ENCODE data around the gene ERBIN. TPM values are rescaled to one million over a fixed set of nuclear protein-coding genes. Genes with fewer than 3 reads are reported as not detected.

Gene ERBIN
- total RNA-seq, 4 donors from 2014 or later, result 116 to 218 (median 152) TPM

DNA sequence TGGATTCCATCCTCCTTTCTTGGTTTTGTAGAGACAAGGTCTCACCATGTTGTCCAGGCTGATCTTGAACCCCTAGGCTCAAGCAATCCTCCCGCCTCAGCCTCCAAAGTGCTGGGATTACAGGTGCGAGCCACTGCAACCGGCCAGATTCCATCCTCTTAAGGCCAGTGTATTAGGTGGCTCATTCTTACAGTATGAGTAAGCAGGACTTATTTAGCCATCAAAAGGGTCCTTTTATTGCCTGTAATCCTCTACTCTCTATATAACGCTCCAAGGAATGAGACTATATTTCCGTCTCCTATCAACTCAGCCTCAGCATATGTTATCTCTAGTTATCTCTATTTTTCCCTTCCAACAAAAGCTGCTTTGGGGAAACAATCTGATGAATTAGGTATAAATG lies 3.0 kb upstream of the ERBIN start:
- peaks cover 0 to 1% (median 0%) of the 10 kb centered on the region in 4 donors for H3K4me1 ChIP-seq
- no peaks in the 10 kb centered on the region for H3K9me3 ChIP-seq
- no peak for DNase-seq
- no peaks in the 10 kb centered on the region for H3K27me3 ChIP-seq
- H3K27ac ChIP-seq, result no peak overlapping the region
- no peak overlapping the region for H3K4me3 ChIP-seq
- TF ChIP-seq, protein P1, sequence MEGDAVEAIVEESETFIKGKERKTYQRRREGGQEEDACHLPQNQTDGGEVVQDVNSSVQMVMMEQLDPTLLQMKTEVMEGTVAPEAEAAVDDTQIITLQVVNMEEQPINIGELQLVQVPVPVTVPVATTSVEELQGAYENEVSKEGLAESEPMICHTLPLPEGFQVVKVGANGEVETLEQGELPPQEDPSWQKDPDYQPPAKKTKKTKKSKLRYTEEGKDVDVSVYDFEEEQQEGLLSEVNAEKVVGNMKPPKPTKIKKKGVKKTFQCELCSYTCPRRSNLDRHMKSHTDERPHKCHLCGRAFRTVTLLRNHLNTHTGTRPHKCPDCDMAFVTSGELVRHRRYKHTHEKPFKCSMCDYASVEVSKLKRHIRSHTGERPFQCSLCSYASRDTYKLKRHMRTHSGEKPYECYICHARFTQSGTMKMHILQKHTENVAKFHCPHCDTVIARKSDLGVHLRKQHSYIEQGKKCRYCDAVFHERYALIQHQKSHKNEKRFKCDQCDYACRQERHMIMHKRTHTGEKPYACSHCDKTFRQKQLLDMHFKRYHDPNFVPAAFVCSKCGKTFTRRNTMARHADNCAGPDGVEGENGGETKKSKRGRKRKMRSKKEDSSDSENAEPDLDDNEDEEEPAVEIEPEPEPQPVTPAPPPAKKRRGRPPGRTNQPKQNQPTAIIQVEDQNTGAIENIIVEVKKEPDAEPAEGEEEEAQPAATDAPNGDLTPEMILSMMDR (IDR thresholded peaks at IDR 0.05), result no peak
- TF ChIP-seq POLR2A (IDR thresholded peaks at IDR 0.05), result no peak
- no peaks in the 10 kb centered on the region for H3K36me3 ChIP-seq

DNA sequence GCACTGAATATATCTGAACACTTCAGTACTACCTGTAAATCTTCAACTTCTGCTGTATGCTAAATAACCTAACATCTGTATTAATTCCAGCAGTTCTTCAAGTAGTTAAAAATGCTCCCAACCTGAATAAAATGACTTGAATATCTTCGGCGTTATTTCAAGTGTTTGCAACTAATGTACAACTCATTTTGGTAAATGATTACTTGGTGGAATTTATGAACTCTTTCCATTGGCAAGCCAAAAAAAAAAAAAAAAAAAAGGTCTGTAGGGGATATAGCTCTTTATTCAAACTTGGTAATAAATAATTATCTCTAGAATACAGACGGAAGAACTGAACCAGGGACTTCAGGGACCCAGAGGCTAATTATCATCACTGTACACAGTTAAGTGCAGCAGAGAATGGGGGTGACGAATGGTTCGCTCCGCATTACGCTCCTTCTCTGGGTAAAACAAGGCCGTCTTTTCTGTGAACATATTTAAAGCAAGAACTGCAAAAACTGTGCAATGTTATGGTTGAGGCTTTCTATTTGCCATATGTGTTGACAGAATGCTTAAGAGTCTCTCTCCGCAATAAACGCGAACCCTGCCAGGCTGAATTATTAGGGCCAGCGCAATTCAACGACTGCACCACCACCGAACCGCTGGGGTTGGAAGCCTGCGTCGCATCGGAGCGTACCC lies 1.9 kb upstream of the ERBIN start:
- DNase-seq, result peak in 1 of 3 donors; percentile 27
- no peak for TF ChIP-seq POLR2A (IDR thresholded peaks at IDR 0.05)
- TF ChIP-seq, protein P1 (IDR thresholded peaks at IDR 0.05), result no peak
- no peaks in the 10 kb centered on the region for H3K9me3 ChIP-seq
- H3K4me1 ChIP-seq, result peaks cover 0 to 12% (median 2%) of the 10 kb centered on the region in 4 donors
- no peaks in the 10 kb centered on the region for H3K36me3 ChIP-seq
- H3K27ac ChIP-seq, result peak overlapping the region; percentile 96 to 100 (median 98)
- H3K4me3 ChIP-seq, result peak overlapping the region; percentile 75 to 99 (median 95)
- H3K27me3 ChIP-seq, result no peaks in the 10 kb centered on the region

DNA sequence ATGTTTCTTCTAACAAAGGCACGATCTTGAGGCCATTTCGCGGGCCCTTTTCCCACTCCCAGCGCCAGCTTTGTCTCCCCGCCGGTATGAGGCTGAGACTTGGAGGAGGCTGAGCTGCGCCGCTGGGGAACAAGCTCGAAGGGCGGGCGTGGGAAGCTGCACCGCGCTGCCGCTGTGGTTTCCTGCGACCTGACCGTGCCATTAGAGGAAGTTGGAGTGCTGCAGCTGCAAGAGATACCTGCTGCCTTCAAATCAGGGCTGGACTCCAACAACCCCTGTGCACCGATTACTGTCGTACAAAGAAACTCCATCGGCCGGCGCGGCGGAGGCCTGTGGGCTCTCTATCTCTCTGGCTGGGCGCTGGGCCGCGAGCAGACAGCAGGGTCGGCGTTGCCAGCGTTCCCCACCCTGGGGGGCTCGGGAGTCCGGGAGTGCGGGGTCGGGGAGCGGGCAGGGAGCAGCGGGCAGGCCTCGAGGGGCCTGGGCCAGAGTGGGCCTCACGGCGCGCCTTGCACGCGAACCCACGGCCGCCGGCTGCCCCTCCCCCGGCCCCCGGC lies 1.3 kb upstream of the ERBIN start:
- Histone ChIP-seq H3K36me3 (no peaks in the 10 kb centered on the region), H3K9me3 (no peaks in the 10 kb centered on the region), H3K27ac (peak overlapping the region; percentile 96 to 100 (median 98)), H3K4me3 (peak overlapping the region; percentile 75 to 99 (median 95)), H3K4me1 (peaks cover 0 to 12% (median 5%) of the 10 kb centered on the region in 4 donors), H3K27me3 (no peaks in the 10 kb centered on the region)
- peak; percentile 85 to 93 (median 86) for DNase-seq
- TF ChIP-seq, protein P1 (IDR thresholded peaks at IDR 0.05), result peak in 1 of 6 experiments; percentile 5
- peak; percentile 29 to 38 for TF ChIP-seq POLR2A (IDR thresholded peaks at IDR 0.05)

DNA sequence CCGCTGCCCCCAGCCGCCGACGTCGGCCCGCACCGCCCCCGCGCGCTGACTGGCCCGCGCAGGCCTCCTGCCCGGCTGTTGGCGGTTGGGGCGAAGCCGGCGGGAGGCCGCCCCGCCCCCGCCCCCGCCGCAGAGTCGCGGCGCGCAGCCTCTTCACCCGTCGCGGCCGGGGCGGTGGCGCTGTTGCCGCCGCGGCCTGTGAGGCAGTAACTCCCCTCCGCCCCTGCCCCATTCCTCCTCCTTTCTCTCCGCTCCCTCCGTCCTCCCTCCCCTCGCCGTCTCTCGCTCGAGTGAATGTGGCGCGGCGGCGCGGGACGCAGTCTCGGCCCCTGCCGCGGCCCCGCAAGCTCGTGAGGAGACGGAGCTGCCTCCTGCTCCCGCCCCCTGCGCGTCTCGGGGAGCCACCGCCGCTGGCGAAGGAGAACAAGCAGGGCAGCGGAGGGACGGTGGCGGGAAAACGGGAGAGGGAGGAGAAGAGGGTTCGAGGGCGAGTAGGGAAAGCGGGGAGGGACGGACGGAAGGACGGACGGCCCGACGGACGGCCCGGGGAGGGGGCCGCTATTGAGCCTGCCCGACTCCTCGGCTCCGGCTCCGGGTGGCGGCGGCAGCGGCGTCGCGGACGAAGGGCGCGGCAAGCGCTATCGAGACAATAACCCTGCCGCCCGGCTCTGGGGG lies 637 bp upstream of the ERBIN start:
- no peaks in the 10 kb centered on the region for H3K9me3 ChIP-seq
- H3K27ac ChIP-seq, result peak overlapping the region; percentile 96 to 100 (median 98)
- H3K27me3 ChIP-seq, result no peaks in the 10 kb centered on the region
- peak; percentile 86 to 88 for TF ChIP-seq POLR2A (IDR thresholded peaks at IDR 0.05)
- TF ChIP-seq, protein P1 (IDR thresholded peaks at IDR 0.05), result peak in 4 of 6 experiments; percentile 24 to 56 (median 52)
- DNase-seq, result peak; percentile 78 to 91 (median 88)
- peaks cover 0 to 15% (median 6%) of the 10 kb centered on the region in 4 donors for H3K4me1 ChIP-seq
- H3K36me3 ChIP-seq, result no peaks in the 10 kb centered on the region
- H3K4me3 ChIP-seq, result peak overlapping the region; percentile 75 to 99 (median 95)

DNA sequence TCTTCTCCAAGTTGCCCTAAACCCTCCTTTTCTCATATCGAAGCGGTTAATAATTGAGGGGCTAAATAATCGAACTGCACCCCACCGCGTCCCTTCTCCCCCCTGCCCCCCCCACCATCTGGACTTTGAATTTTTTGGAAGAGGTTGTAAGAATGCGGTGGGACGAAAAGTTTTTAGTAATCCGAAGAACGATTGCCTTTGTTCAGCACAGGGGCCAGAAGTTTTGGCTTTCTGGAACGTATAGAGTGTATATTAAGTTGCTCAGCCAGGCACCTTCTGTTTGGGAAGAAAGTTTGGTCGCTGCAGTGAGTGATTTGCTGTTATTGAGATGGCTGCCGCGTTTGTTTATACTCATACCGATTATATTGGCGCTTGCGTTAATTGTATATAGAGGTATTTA lies 518 bp downstream of the ERBIN start:
- Histone ChIP-seq H3K4me1 (peaks cover 0 to 15% (median 6%) of the 10 kb centered on the region in 4 donors), H3K36me3 (no peaks in the 10 kb centered on the region), H3K4me3 (peak overlapping the region; percentile 75 to 99 (median 95)), H3K9me3 (no peaks in the 10 kb centered on the region), H3K27ac (peak overlapping the region; percentile 96 to 100 (median 98)), H3K27me3 (no peaks in the 10 kb centered on the region)
- peak in 1 of 3 donors; percentile 37 for DNase-seq
- TF ChIP-seq POLR2A (IDR thresholded peaks at IDR 0.05), result no peak
- TF ChIP-seq, protein P1 (IDR thresholded peaks at IDR 0.05), result no peak

Measured in Peyer's patch (tissue), 4 donors.